Peyer's patch (tissue), 4 donors: ENCODE data around the gene VPS8. TPM values are rescaled to one million over a fixed set of nuclear protein-coding genes. Genes with fewer than 3 reads are reported as not detected.

Source experiments
- DNase-seq, 3 donors: peaks; one replicate each; pipeline ENCODE4 v3.0.0-alpha.2; 2017 to 2019
- H3K27ac ChIP-seq, 4 donors: fragments of 200-600 bp; sonication (generic); one replicate each; pipeline ENCODE4 v1.5.1; 2016 to 2019
- H3K27me3 ChIP-seq, 2 donors: fragments of 200-600 bp; sonication (generic); one replicate each; pipeline ENCODE4 v1.5.1; 2019
- H3K36me3 ChIP-seq, 3 donors: fragments of 200-600 bp; sonication (generic); one replicate each; pipeline ENCODE4 v1.5.1; 2016 to 2019
- H3K4me1 ChIP-seq, 4 donors: fragments of 200-600 bp; sonication (generic); one replicate each; pipeline ENCODE4 v1.5.1; 2016 to 2019
- H3K4me3 ChIP-seq, 4 donors: fragments of 200-600 bp; sonication (generic); 1 replicate in 3 of 4; 2 replicates in 1 of 4; pipeline ENCODE4 v1.5.1; 2016 to 2019; ENCODE audit warnings: mild to moderate bottlenecking in 1 of 4
- H3K9me3 ChIP-seq, 4 donors: fragments of 200-600 bp; sonication (generic); one replicate each; pipeline ENCODE4 v1.5.1; 2016 to 2019; ENCODE audit warnings: mild to moderate bottlenecking in 1 of 4
- CTCF ChIP-seq, 6 experiments: fragments of 450-650 bp in 4 of 6; fragments of 200-600 bp in 2 of 6; sonication (generic) in 1 of 6; IDR thresholded peaks; one replicate each; pipeline ENCODE4 v1.5.1; 2017 to 2019; ENCODE audit warnings: antibody characterized with exemption in 6 of 6, mild to moderate bottlenecking in 3 of 6, moderate library complexity in 1 of 6
- POLR2A ChIP-seq, 2 donors: fragments of 450-650 bp; IDR thresholded peaks; one replicate each; pipeline ENCODE4 v1.5.1; 2017; ENCODE audit warnings: antibody characterized with exemption in 2 of 2, mild to moderate bottlenecking in 2 of 2, moderate library complexity in 2 of 2
- total RNA-seq, 4 donors: library from RNA; depleted of rRNA; stranded (reverse); fragments of >200 nt; gene quantifications; one replicate each; pipeline ENCODE4 v1.1.0, GENCODE V29; 2016

VPS8 gene
- total RNA-seq, 4 donors from 2014 or later: 49.7 to 109 (median 74.3) TPM

- peaks cover 0 to 19% (median 0%) of the 10 kb centered on the region in 4 donors for H3K4me1 ChIP-seq
- peak in 1 of 3 donors; percentile 67 for DNase-seq
- no peak overlapping the region for H3K4me3 ChIP-seq
- no peaks in the 10 kb centered on the region for H3K27me3 ChIP-seq
- H3K36me3 ChIP-seq: no peaks in the 10 kb centered on the region
- no peak overlapping the region for H3K27ac ChIP-seq
- no peaks in the 10 kb centered on the region for H3K9me3 ChIP-seq
- TF ChIP-seq CTCF (IDR thresholded peaks at IDR 0.05): peak in 3 of 6 experiments; percentile 49 to 54 (median 52)
- TF ChIP-seq POLR2A (IDR thresholded peaks at IDR 0.05): no peak
Observed at GRCh38 chr3:185070491-185071286, 258.7 kb downstream of the VPS8 start.

- no peak overlapping the region for H3K27ac ChIP-seq
- no peak for DNase-seq
- H3K4me1 ChIP-seq: peaks cover 0 to 19% (median 0%) of the 10 kb centered on the region in 4 donors
- no peaks in the 10 kb centered on the region for H3K9me3 ChIP-seq
- no peak for TF ChIP-seq CTCF (IDR thresholded peaks at IDR 0.05)
- TF ChIP-seq POLR2A (IDR thresholded peaks at IDR 0.05): no peak
- H3K36me3 ChIP-seq: no peaks in the 10 kb centered on the region
- H3K4me3 ChIP-seq: no peak overlapping the region
- no peaks in the 10 kb centered on the region for H3K27me3 ChIP-seq
Observed at GRCh38 chr3:185071287-185071800, 259.4 kb downstream of the VPS8 start.

GRCh38 chr3:185075547-185075946, 263.6 kb downstream of the VPS8 start:
- H3K9me3 ChIP-seq: no peaks in the 10 kb centered on the region
- H3K27me3 ChIP-seq: no peaks in the 10 kb centered on the region
- no peak overlapping the region for H3K4me3 ChIP-seq
- TF ChIP-seq POLR2A (IDR thresholded peaks at IDR 0.05): no peak
- no peak for TF ChIP-seq CTCF (IDR thresholded peaks at IDR 0.05)
- no peak for DNase-seq
- peaks cover 0 to 9% (median 0%) of the 10 kb centered on the region in 4 donors for H3K4me1 ChIP-seq
- no peaks in the 10 kb centered on the region for H3K36me3 ChIP-seq
- H3K27ac ChIP-seq: no peak overlapping the region

- no peak overlapping the region for H3K4me3 ChIP-seq
- TF ChIP-seq POLR2A (IDR thresholded peaks at IDR 0.05) (no peak), CTCF (IDR thresholded peaks at IDR 0.05) (no peak)
- peaks cover 0 to 8% (median 0%) of the 10 kb centered on the region in 4 donors for H3K4me1 ChIP-seq
- no peaks in the 10 kb centered on the region for H3K9me3 ChIP-seq
- no peak overlapping the region for H3K27ac ChIP-seq
- no peak for DNase-seq
- H3K27me3 ChIP-seq: no peaks in the 10 kb centered on the region
- no peaks in the 10 kb centered on the region for H3K36me3 ChIP-seq
Observed at GRCh38 chr3:185076219-185076618, 264.3 kb downstream of the VPS8 start.

- no peak for TF ChIP-seq CTCF (IDR thresholded peaks at IDR 0.05)
- TF ChIP-seq POLR2A (IDR thresholded peaks at IDR 0.05): no peak
- H3K4me3 ChIP-seq: no peak overlapping the region
- peaks cover 0 to 8% (median 0%) of the 10 kb centered on the region in 4 donors for H3K4me1 ChIP-seq
- no peaks in the 10 kb centered on the region for H3K9me3 ChIP-seq
- H3K27ac ChIP-seq: no peak overlapping the region
- DNase-seq: no peak
- peaks cover 0 to 9% (median 0%) of the 10 kb centered on the region in 3 donors for H3K36me3 ChIP-seq
- no peaks in the 10 kb centered on the region for H3K27me3 ChIP-seq
Observed at GRCh38 chr3:185079625-185080024, 267.7 kb downstream of the VPS8 start.
